ENCODE data around the gene INTS11. TPM values are rescaled to one million over a fixed set of nuclear protein-coding genes. Genes with fewer than 3 reads are reported as not detected.

The INTS11 gene
- total and polyA plus RNA-seq, 2 of the 13 experiments (the other 11 are each of a cell fraction or from before 2014, with no cell fraction given): 52.8 to 94.8 TPM

GRCh38 chr1:1314237-1314586 lies 10.2 kb downstream of the INTS11 start:
- WGBS (ENCODE audit: low lambda C conversion rate): 98% methylated on average over 11 of the region's 15 CpGs
- CTCF ChIA-PET (ENCODE audit: low intra/inter-chr PET ratio, low total read pairs): no interaction called here
- in situ Hi-C loops (cut with HindIII; ENCODE audit: extremely low pct_ligation_motif_present, low pct_unique_long_range_greater_than_20kb) (no loop called here), intact Hi-C loops (cut with micrococcal nuclease; ENCODE audit: unreplicated experiment) (no loop called here)
- Histone ChIP-seq H3K4me3 (replicated peaks in 1 of 3; ENCODE audit: insufficient read depth in 1 of 3, low read depth in 2 of 3, low read length in 3 of 3) (no peak overlapping the region), H3K36me3 (replicated peaks in 1 of 2; ENCODE audit: control insufficient read depth in 1 of 2, insufficient read depth in 2 of 2, low read length in 2 of 2) (peaks cover 18 to 58% of the 10 kb centered on the region in 2 experiments; a peak in 4 of 5 replicates), H3K4me1 (ENCODE audit: insufficient read depth, low read length) (peaks cover 19% of the 10 kb centered on the region), H3K9me3 (ENCODE audit: low read length) (no peaks in the 10 kb centered on the region), H3K4me2 (ENCODE audit: low read depth, low read length) (no peak overlapping the region), H2AFZ (ENCODE audit: low read length) (no peak overlapping the region), H3K9ac (ENCODE audit: insufficient read depth, low read depth, low read length) (no peak overlapping the region), H4K20me1 (ENCODE audit: insufficient read depth, low read length) (peaks cover 5% of the 10 kb centered on the region; the same call in 1 of the 2 replicates), H3K79me2 (ENCODE audit: insufficient read depth, low read length) (peaks cover 2% of the 10 kb centered on the region), H3K27me3 (ENCODE audit: control insufficient read depth in 1 of 2, insufficient read depth in 2 of 2, low read length in 2 of 2) (no peaks in the 10 kb centered on the region), H3K27ac (ENCODE audit: extremely low read length, insufficient read depth, low read length) (no peak overlapping the region)
- no peak for DNase-seq (ENCODE audit: low spot score)
- ATAC-seq: no peak
- no peak for FAIRE-seq
- TF ChIP-seq RBFOX2 (IDR thresholded peaks at IDR 0.05; ENCODE audit: low read depth, low read length) (peak; percentile 63), AGO2 (optimal IDR thresholded peaks at IDR 0.05; ENCODE audit: low read depth, low read length) (peak; percentile 63), SPEN (CRISPR knock-in tag; IDR thresholded peaks at IDR 0.05; ENCODE audit: low read depth) (no peak)
- POLR2A ChIA-PET: no interaction called here
- BruUV-seq (replicated peaks): no TSS peak

- FAIRE-seq (no peak), DNase-seq (ENCODE audit: low spot score) (no peak), ATAC-seq (no peak)
- no TSS peak for BruUV-seq (replicated peaks)
- Histone ChIP-seq H3K4me2 (ENCODE audit: low read depth, low read length) (no peak overlapping the region), H3K27me3 (ENCODE audit: control insufficient read depth in 1 of 2, insufficient read depth in 2 of 2, low read length in 2 of 2) (no peaks in the 10 kb centered on the region), H3K27ac (ENCODE audit: extremely low read length, insufficient read depth, low read length) (no peak overlapping the region), H3K4me1 (ENCODE audit: insufficient read depth, low read length) (peaks cover 20% of the 10 kb centered on the region), H4K20me1 (ENCODE audit: insufficient read depth, low read length) (peaks cover 5% of the 10 kb centered on the region; the same call in 1 of the 2 replicates), H3K4me3 (replicated peaks in 1 of 3; ENCODE audit: insufficient read depth in 1 of 3, low read depth in 2 of 3, low read length in 3 of 3) (no peak overlapping the region), H3K9ac (ENCODE audit: insufficient read depth, low read depth, low read length) (no peak overlapping the region), H3K79me2 (ENCODE audit: insufficient read depth, low read length) (peaks cover 2% of the 10 kb centered on the region), H3K9me3 (ENCODE audit: low read length) (no peaks in the 10 kb centered on the region), H2AFZ (ENCODE audit: low read length) (no peak overlapping the region), H3K36me3 (replicated peaks in 1 of 2; ENCODE audit: control insufficient read depth in 1 of 2, insufficient read depth in 2 of 2, low read length in 2 of 2) (peaks cover 16 to 53% of the 10 kb centered on the region in 2 experiments; a peak in 4 of 5 replicates)
- in situ Hi-C loops (cut with HindIII; ENCODE audit: extremely low pct_ligation_motif_present, low pct_unique_long_range_greater_than_20kb) (no loop called here), intact Hi-C loops (cut with micrococcal nuclease; ENCODE audit: unreplicated experiment) (no loop called here)
- 0 out of 2 replicates have a peak, but pooled peaks have one; percentile 10 for TF ChIP-seq POLR2G (IDR thresholded peaks at IDR 0.05; ENCODE audit: low read depth, low read length)
- TF ChIP-seq ZBTB25 (CRISPR knock-in tag; IDR thresholded peaks at IDR 0.05): no peak
- TF ChIP-seq AGO2 (optimal IDR thresholded peaks at IDR 0.05; ENCODE audit: low read depth, low read length): peak; percentile 81
- ChIA-PET POLR2A (no interaction called here), CTCF (ENCODE audit: low intra/inter-chr PET ratio, low total read pairs) (no interaction called here)
- WGBS (ENCODE audit: low lambda C conversion rate): 96% methylated on average over 16 of the region's 37 CpGs
Measured at GRCh38 chr1:1313500-1314236, 10.8 kb downstream of the INTS11 start.
